Kidney epithelial cell (primary cell): ENCODE measurements around the gene UBXN6. TPM values are rescaled to one million over a fixed set of nuclear protein-coding genes. Genes with fewer than 3 reads are reported as not detected.

Source experiments
- DNase-seq: peaks from one replicate; pipeline ENCODE4 v3.0.0-alpha.2; 2010; ENCODE audit warnings: low read depth
- H3K27me3 ChIP-seq: 2 replicates; pipeline ENCODE4 v1.6.0; 2011; ENCODE audit warnings: low read length; ENCODE audit not compliant: control insufficient read depth, insufficient read depth
- H3K36me3 ChIP-seq: 2 replicates; pipeline ENCODE4 v1.5.1; 2011; ENCODE audit warnings: low read length; ENCODE audit not compliant: control insufficient read depth, insufficient read depth
- H3K4me3 ChIP-seq: 2 replicates; pipeline ENCODE4 v1.5.1; 2011; ENCODE audit warnings: low read depth, mild to moderate bottlenecking, control low read depth, low read length
- total RNA-seq: library from RNA; depleted of rRNA; stranded (reverse); fragments of >200 nt; gene quantifications from 2 replicates; pipeline ENCODE4 v1.2.3, GENCODE V29; 2015
- TF ChIP-seq, protein P1 (sequence below): IDR thresholded peaks from 2 replicates; pipeline ENCODE4 v1.5.1; 2011; ENCODE audit warnings: mild to moderate bottlenecking, moderate library complexity, low read length, control low read depth, inconsistent platforms; ENCODE audit not compliant: insufficient read depth, poor library complexity, severe bottlenecking

Gene UBXN6
- total RNA-seq, 1 donor from 2014 or later: 62.3 TPM

DNA sequence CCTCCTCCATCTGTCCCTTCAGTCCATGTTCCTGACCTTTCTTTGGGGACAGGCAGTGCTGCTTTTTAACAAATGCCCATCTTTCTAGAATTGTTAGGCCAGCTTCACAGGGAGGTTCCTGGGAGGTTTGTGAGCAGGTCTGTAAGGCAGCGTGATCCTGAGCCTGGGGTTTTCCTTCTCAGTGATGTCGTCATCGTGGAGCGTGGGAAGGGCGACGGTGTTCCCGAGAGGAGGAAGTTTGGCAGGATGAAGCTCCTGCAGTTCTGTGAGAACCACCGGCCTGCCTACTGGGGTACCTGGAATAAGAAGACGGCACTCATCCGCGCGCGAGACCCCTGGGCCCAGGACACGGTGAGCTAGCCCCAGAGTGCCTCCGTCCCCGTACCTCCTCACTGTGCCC, 28.3 kb downstream of the UBXN6 start:
- H3K4me3 ChIP-seq: no peak overlapping the region
- no peaks in the 10 kb centered on the region for H3K27me3 ChIP-seq
- TF ChIP-seq, protein P1, sequence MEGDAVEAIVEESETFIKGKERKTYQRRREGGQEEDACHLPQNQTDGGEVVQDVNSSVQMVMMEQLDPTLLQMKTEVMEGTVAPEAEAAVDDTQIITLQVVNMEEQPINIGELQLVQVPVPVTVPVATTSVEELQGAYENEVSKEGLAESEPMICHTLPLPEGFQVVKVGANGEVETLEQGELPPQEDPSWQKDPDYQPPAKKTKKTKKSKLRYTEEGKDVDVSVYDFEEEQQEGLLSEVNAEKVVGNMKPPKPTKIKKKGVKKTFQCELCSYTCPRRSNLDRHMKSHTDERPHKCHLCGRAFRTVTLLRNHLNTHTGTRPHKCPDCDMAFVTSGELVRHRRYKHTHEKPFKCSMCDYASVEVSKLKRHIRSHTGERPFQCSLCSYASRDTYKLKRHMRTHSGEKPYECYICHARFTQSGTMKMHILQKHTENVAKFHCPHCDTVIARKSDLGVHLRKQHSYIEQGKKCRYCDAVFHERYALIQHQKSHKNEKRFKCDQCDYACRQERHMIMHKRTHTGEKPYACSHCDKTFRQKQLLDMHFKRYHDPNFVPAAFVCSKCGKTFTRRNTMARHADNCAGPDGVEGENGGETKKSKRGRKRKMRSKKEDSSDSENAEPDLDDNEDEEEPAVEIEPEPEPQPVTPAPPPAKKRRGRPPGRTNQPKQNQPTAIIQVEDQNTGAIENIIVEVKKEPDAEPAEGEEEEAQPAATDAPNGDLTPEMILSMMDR: no peak
- DNase-seq: no peak
- H3K36me3 ChIP-seq: peaks cover 6% of the 10 kb centered on the region

- TF ChIP-seq, protein P1: no peak
- no peak overlapping the region for H3K4me3 ChIP-seq
- DNase-seq: no peak
- H3K36me3 ChIP-seq: peaks cover 6% of the 10 kb centered on the region
- no peaks in the 10 kb centered on the region for H3K27me3 ChIP-seq
These were observed 29.1 kb downstream of the UBXN6 start for GRCh38 chr19:4428326-4428975.

GRCh38 chr19:4425537-4425936, 32.1 kb downstream of the UBXN6 start:
- TF ChIP-seq, protein P1: no peak
- no peak for DNase-seq
- no peaks in the 10 kb centered on the region for H3K27me3 ChIP-seq
- peaks cover 4% of the 10 kb centered on the region for H3K36me3 ChIP-seq
- no peak overlapping the region for H3K4me3 ChIP-seq

GRCh38 chr19:4423416-4424126, 34.0 kb downstream of the UBXN6 start:
- DNase-seq: no peak
- H3K27me3 ChIP-seq: no peaks in the 10 kb centered on the region

GRCh38 chr19:4416268-4416667, 41.3 kb downstream of the UBXN6 start:
- TF ChIP-seq, protein P1: no peak
- no peak for DNase-seq
- H3K27me3 ChIP-seq: no peaks in the 10 kb centered on the region
- no peaks in the 10 kb centered on the region for H3K36me3 ChIP-seq
- H3K4me3 ChIP-seq: no peak overlapping the region

More at GRCh38 chr19:4423416-4424126, 34.0 kb downstream of the UBXN6 start:
- TF ChIP-seq, protein P1: no peak
- Histone ChIP-seq H3K4me3 (no peak overlapping the region), H3K36me3 (peaks cover 2% of the 10 kb centered on the region)

- no peaks in the 10 kb centered on the region for H3K27me3 ChIP-seq
- no peak overlapping the region for H3K4me3 ChIP-seq
- no peaks in the 10 kb centered on the region for H3K36me3 ChIP-seq
- no peak for DNase-seq
- TF ChIP-seq, protein P1: no peak
These were observed 42.2 kb downstream of the UBXN6 start for GRCh38 chr19:4415352-4415751.
